ENCODE results near the gene NOXA1.
"Not testable (repeated sequence)": the region's sequence is repeated elsewhere in the genome, so short reads cannot be mapped to it uniquely, and the experiment has no call there.

Gene NOXA1

DNA sequence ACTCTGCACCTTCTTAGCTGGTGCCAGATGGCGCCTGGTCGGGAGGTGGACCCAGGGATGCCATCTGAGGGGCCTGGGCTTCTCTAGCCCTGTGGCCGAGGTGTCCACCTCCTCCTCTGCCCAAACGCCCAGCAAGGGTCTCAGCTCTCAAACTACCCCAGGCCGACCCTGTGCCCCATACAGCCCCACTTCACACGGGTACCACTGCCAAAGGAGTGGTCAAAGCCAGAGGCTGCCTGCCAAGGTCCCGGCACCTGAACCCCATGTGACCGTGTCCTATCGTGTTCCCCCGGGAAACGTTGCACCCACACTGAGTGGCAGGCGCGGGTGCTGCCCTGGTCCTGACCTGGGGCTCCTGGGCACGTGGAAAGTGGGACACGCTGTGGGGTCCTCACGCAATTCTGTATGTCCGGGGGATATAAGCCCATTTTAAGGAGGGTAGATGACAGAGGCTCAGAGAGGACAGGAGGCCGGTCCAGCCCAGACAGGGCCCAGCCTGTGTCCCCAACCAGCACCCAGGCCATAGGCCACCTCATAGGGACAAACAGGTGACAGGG is 16.0 kb downstream of the NOXA1 start:
- no peak for DNase-seq (ENCODE audit: low read depth in 2 of 2)

DNA sequence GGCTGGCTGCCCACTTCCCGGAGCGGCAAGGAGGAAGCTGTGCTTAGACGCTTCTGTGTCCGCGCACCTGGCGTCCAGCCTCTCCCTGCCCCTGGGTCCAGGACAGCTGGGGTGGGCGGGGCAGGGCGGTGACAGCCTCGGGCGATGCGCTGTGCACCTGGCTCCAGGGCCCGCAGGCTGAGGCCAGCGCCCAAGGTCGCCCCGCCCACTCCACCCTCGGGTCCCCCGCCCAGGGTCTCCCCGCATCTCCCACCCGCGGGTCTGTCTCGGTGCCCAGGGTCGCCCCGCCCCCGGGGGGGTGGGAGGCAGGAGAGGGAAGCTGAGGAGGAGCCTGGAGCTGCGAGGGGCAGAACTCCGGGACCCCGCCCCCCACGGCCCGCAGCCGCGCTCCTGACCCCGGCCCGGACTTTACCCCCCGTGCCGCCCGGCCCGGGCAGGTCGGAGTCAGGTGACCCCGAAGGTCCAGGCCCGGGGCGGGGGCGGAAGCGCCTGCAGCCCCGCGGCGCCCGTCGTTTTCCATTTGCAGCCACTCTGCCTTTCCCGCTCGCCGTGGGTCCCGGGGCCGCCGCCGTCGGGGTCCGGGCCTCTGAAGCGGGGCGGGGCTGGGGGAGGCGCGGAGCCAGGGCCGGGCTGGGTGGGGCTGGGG is 18.2 kb downstream of the NOXA1 start, which contains the start of gene ENTPD8:
Gene ENTPD8, minus strand, starts transcription at position 69 of the 646 bp plus-strand sequence. CDS start 3,072 bp downstream, outside the sequence.
- DNase-seq (ENCODE audit: low read depth in 2 of 2) = no peak

DNA sequence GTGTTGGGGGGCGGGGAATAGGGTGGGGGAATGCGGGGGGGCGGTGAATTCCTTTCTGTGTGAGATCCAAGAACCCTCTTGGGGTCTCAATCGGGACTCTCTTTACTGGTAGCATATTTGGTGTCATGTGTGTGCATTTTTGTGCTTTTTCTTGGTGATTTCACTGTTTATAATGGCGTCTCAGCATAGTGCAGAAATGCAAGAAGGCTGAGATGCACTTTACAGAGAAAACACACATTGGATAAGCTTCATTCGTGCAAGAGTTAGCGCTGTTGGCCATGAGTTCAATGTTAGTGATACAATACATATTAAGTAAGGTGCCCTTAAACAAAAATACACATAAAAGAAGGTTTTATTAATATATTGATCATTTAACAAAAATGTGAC is 18.7 kb downstream of the NOXA1 start:
- DNase-seq (ENCODE audit: low read depth in 2 of 2) = no peak

DNA sequence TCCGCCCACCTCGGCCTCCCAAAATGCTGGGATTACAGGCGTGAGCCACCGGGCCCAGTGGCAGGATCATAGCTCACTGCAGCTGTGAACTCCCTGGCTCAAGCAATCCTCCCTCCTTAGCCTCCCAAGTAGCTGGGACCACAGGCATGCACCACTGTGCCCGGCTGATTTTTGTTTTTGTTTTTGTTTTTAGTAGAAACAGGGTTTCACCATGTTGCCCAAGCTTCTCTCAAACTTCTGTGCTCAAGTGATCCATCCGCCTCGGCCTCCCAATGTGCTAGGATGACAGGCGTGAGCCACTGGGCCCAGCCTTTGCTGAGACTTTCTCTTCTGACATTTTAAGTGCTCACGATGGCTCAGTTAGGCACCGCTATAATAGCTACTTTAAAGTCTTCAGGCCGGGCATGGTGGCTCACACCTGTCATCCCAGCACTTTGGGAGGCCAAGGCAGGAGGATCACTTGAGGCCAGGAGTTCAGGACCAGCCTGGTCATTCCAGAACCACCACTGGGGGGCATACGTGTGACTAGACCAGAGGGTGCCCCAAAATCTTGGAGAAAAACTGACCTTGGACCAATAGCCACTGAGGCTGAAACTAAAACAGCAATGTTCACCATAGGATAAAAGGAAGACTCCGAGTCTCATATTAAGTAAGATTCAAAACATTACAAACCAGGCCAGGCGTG is 21.1 kb downstream of the NOXA1 start:
- DNase-seq (ENCODE audit: low read depth in 2 of 2) = no peak

DNA sequence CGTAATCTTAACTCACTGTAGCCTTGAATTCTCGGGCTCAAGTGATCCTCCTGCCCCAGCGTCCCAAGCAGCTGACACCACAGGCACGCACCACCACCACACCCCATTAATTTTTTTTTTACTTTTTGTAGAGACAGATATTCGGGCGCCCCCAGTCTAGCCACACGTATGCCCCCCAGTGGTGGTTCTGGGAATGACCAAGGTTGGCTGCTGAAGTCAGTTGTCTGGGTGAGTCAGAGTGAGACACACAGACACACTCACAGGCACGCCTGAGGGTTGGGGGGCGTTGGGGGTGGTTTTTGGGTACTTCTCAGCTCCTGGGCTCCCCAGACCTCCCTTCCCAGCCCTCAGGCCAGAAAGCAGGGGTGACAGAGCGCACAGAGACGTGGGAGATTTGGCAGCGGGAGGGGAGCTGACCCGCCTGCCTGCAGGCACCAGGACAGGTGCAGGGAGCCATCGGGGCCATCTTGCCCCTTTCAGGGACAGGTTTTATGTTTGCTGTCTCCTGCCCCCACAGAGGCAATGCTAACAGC is 22.1 kb downstream of the NOXA1 start:
- peak; percentile 78 to 85 for DNase-seq (ENCODE audit: low read depth in 2 of 2)

DNA sequence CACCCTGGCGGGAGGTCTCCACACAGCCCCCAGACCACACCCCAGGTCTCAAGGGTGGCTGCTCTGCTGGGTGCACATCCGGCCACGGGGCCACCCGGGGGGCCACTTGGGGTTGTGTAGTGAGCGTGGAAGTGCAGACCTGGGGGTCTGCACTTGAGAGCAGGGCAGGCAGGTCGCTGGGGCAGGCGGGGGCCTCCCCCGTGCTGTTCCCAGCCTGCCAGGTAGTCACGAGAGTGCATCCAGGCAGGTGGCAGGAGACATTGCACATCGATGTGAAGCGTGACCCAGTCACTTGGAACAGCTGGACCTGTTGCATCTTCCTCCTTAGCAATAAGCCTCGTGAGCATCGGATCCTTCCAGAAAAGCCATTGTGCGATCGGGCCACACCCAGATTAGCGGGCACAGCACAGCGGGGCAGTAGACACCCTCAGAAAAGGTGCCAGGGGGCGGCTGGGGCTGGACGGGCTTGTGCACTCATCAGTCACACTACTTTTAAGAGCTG is 22.8 kb downstream of the NOXA1 start:
- no peak for DNase-seq (ENCODE audit: low read depth in 2 of 2)

DNA sequence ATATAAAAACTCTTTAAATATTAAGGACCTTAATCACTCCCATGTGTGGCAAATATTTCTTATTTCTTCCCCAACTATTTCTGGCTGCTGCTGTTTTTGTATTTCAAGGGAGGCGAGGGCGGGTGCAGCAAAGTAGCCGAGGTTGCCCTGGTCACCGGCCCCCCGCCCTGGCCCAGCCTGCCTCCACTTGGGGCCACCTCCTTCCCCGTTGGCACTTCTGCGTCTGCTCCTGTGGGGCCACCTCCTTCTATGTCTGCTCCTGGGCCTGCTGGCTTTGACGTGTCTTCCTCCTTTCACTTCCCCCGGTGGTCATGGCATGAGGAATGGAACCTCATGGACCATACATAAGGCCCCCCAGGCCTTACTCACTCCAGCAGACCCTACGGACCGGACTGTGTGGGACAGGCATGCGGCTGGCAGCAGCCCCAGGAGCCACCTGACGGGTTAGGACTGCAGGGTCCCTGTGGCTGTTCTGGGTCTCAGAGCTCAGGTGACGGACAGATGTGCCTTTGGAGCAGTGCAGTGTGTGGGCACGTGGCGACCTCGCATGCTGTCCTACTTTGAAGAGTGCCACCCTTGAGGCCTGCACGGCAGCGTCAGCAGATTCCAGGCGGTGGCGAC is 23.8 kb downstream of the NOXA1 start:
- no peak for DNase-seq (ENCODE audit: low read depth in 2 of 2)

DNA sequence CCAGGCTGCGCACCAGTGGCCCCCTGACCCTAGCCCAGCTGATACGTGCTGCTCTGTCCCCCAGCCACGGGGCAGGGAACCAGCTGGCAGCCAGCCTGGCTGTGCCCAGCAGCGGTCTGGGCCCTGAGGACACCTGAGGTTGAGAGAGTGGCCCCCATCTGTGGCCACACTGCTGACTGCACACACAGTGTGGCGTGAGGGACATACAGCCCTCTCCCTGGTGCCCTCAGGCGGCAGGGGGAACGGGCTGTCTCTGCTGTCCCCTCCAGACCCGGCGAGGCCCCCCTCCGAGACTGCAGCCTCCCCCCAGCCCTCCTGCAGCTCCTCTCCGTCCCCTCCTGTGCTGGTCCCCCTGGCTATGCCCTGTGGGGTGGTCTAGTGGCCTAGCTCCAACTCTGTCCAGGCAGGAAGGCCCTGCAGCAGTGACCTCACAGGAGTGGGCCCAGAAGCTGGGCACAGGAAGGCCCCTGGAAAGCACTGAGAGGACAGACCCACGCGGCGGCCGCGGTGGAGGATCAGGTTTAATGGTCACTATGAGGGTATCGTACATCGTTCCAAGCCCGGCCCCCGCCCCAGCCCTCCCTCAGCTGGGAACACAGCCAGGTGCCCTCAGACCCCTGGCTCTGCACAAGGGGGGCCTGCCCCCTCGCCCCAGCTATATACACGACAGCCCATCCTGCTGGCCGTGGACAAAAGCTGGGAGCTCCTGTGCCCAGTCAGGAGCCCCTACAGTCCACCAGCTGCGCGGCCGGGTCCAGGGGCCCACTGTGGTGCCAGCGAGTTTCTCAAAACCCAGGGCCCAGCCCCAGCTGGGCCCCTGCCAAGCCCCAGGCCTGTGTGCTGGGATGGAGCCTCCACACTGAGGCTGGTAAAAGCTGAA is 24.8 kb downstream of the NOXA1 start:
- DNase-seq (ENCODE audit: low read depth in 2 of 2) = no peak

DNA sequence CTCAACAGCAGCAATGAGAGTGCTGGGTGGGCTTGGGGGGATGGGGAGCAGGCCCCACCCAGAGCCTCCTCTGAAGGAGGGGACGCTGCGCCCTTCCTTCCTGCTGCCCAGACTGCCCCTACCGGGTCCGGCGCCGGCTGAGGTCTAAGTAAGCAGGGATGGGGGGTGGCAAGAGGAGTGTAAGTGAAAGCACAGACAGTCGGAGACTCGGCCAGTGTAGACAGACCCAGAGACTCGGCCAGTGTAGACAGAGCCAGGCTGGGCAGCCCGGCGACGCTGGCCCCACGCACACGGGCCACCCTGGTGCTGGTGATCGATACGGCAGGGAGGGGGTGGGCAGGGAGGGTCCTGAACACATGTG is 25.4 kb downstream of the NOXA1 start:
- DNase-seq (ENCODE audit: low read depth in 2 of 2) = no peak

DNA sequence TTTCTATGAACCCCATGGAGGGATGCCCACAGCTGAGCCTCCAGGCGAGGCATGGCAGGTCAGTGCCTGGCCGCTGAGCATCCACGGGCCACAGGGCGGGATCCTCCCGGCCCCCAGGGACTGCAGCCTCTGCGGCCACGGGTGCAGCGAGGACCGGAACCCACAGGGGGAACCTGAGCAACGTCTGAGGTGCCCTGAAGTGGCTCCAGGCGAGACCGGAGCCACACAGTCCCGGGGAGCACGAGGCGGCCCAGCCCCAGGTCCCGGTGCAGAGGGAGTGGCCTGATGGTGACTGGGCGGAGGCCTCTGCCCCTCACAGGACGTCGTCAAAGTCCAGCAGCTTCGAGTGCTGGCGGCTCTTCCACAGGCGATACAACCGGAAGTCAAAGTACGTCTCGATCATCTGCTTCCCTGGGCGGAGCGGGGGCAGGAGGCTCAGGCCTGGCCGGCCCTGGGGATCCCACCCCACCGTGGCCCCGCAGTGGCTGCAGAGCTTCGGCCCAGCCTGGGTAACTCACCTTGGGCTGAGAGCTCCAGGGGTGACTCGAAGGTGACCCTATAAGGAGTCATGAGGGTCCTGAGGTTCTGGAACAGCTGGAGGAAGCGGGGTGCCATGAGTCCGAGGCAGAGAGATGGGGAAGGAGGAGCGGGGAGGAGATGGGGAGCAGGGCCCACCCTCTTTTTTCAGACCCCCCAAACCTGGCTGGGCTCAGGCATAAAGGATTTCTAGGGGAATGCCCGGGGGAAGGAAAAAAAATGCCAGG is 26.1 kb downstream of the NOXA1 start:
- DNase-seq (ENCODE audit: low read depth in 2 of 2) = no peak

DNA sequence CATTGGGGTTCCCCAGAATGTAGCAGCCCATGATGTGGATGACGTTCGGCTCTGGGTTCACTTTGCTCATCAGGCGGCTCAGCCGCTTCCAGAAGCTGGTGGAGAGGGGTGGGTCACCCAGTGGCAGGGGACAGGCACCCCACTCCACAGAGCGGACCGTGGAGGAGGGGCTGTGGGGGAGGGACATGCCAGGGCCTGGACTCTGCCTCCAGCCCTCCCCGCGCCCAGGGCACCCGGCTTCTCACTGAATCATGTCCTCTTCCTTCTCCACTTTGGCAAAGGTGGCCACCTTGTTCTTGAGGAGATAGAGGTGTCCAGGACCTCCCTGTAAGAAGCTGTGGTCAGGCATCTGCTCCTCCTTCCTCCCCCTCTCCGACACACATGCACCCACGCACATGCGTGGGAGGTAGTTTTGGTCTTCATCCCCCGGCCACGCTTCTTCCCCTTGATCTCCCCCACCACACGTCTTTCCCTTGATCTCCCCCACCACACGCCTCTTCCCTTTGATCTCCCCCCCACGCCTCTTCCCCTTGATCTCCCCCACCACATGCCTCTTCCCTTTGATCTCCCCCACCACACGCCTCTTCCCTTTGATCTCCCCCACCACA is 26.8 kb downstream of the NOXA1 start:
- DNase-seq (ENCODE audit: low read depth in 2 of 2) = peak in 1 of 2 donors; percentile 64

DNA sequence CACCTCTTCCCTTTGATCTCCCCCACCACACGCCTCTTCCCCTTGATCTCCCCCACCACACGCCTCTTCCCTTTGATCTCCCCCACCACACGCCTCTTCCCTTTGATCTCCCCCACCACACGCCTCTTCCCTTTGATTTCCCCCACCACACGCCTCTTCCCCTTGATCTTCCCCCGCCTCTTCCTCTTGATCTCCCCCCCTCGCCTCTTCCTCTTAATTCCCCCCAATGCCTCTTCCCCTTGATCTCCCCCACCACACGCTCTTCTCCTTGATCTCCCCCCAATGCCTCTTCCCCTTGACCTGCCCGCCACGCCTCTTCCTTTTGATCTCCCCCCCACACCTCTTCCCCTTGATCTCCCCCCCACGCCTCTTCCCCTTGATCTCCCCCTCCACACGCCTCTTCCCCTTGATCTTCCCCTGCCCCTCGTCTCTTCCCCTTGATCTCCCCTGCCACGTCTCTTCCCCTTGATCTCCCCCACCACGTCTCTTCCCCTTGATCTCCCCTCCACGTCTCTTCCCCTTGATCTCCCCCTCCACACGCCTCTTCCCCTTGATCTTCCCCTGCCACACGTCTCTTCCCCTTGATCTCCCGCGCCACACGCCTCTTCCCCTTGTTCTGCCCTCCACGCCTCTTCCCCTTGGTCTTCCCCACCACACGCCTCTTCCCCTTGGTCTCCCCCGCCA is 27.5 kb downstream of the NOXA1 start:
- DNase-seq (ENCODE audit: low read depth in 2 of 2) = peak in 1 of 2 donors; percentile 35

DNA sequence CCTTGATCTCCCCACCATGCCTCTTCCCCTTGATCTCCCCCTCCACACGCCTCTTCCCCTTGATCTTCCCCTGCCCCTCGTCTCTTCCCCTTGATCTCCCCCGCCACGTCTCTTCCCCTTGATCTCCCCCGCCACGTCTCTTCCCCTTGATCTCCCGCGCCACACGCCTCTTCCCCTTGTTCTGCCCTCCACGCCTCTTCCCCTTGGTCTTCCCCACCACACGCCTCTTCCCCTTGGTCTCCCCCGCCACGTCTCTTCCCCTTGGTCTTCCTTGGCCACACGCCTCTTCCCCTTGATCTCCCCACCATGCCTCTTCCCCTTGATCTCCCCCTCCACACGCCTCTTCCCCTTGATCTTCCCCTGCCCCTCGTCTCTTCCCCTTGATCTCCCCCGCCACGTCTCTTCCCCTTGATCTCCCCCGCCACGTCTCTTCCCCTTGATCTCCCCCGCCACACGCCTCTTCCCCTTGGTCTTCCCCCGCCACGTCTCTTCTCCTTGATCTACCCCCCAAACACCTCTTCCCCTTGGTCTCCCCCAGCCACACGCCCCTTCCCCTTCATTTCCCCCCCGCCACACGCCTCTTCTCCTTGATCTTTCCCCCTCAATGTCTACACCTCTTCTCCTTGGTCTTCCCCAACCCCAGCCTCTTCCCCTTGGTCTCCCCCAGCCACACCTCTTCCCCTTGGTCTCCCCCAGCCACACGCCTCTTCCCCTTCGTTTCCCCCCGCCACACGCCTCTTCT is 28.2 kb downstream of the NOXA1 start:
- not testable (repeated sequence) for DNase-seq (ENCODE audit: low read depth in 2 of 2)

DNA sequence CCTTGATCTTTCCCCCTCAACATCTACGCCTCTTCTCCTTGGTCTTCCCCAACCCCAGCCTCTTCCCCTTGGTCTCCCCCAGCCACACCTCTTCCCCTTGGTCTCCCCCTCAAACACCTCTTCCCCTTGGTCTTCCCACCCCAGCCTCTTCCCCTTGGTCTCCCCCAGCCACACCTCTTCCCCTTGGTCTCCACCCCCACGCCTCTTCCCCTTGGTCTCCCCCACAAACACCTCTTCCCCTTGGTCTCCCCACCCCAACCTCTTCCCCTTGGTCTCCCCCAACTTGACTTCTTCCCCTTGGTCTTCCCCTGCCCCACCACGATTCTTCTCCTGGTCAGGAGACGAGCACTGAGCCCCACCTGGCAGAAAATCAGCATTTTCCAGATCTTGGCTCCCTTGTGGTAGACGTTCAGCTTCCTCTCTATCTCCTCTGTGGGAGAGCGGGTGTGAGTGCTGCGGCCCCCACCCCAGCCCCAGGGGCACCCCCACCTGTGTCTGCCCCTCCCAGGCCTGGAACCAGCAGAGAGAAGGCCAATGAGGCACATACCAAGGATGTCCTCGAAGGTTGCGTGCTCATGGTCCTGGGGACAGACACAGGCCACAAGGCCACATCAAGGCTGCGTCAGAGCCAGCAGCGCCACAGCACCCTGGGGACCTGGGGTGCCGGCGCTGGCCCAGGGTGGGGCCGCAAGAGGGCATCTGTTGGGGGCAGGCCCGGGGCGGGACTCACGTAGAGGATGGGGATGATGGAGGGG is 29.0 kb downstream of the NOXA1 start:
- no peak for DNase-seq (ENCODE audit: low read depth in 2 of 2)

DNA sequence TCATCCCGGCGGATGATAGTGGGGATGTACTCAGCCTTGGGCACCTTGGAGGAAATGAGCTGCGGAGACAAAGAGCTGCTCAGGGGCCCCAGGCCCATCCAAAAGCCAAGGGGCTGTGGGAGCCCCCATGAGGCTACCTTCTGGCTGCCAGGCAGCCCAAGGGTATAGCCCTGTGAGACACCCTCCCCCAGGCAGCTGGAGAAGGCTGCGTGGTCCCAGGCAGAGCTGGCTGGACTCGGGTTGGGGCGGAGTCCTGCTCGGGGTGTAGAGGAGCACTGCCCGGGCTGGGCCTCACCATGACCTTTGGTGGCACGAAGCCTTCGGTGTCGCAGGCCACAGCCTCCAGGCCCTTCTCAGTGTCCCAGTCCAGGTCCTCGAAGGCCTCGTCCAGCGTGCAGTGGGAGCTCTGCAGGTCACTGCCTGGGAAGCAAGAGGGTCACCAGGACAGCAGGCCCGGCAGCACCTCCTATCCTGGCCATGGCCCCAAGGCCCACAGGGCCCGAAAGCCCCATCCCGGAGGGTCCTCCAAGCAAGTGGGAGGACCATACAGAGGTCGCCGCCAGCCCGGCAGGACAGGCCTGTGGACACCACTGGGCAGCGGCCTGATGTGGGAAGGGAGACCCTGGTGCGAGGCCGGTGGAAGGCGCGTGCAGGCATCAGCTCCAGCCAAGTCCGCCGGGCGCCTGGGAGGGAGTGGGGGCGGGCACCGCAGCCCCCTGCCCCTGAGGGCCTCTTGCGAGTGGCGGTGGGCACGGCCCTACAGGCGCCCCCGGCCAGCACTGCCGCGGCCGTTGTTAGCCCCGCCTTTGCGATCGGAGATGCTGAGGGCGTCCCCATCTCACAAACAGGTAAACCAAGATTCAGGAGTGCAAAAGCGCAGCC is 29.8 kb downstream of the NOXA1 start:
- DNase-seq (ENCODE audit: low read depth in 2 of 2) = no peak

DNA sequence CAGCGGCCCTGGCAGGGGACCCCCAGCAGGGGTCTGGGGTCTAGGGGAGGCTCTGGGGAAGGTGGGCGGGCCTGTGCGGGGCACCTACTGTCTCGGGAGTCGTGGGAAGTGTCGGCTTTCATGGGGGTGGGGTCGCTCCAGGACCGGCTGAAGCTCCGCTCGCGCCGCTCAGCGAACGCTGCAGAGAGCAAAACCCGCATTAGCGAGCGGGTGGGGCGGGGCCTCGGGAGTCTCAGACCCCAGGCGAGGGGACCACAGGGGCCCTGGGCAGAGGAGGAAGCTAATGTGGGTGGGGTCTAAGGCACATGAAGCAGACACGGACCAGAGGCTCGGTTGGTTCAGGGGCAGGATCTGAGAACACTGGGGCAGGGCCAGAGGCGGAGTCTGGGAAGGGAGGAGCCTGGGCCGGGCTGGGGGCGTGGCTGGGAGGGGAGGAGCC is 30.5 kb downstream of the NOXA1 start:
- DNase-seq (ENCODE audit: low read depth in 2 of 2) = peak; percentile 55

DNA sequence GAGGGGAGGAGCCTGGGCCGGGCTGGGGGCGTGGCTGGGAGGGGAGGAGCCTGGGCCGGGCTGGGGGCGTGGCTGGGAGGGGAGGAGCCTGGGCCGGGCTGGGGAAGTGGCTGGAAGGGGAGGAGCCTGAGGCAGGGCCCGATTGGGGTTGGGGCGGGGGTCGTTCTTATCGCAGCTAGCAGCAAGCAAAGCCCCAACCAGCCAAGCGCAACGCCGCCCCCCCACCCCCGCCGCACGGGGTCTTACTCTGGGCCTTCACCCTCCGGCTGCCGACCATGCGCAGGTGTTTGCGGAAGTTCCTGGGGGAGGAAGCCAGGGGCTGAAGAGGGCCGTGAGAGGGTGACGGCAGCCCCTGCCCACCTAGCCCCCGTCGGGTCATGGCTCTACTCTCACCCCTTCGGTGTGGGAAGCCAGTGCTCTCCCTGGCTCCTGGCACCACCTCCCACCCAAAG is 31.0 kb downstream of the NOXA1 start:
- peak in 1 of 2 donors; percentile 40 for DNase-seq (ENCODE audit: low read depth in 2 of 2)
